Measurements from ENCODE around the gene LRRC17. TPM values are rescaled to one million over a fixed set of nuclear protein-coding genes. Genes with fewer than 3 reads are reported as not detected.

The LRRC17 gene
- polyA plus RNA-seq, 3 donors = 0.04 TPM; not detected in 2

DNA sequence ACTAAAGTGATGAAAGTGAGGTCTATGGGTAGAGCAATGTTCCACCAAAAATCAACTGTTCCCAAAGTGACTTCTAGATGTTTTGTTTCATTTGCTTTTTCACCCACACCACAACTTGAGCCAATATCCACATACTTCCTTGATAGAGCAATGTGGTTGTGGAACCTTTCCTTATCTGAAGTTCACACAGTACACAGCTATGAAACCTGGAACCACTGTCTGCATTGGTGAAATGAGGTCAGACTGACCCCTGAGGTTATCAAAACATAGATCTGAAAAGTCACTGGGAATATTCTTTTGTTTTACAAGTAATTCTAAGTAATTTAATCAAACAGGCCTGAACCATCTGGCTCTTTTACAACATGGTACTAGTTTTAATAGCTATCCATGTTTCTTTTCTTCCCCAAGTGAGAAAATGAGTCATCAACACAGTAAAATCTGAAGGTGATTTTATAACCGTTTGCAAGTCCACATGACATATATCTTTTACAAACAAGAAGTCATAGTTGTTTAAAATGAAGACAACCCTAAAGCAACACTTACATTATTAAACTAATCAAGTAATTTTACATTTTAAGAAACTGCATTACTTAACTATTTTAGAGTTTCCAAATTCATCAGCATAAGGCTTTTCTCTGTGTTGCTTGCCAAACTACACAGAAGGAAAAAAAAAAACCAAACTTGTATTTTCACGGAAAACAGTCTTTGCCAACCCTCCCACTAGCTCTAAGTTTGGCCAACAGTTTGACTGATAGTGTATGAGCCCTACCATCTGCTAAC lies 80.3 kb downstream of the LRRC17 start:
- no peaks in the 10 kb centered on the region for H3K36me3 Mint-ChIP-seq
- TF ChIP-seq, protein P1, sequence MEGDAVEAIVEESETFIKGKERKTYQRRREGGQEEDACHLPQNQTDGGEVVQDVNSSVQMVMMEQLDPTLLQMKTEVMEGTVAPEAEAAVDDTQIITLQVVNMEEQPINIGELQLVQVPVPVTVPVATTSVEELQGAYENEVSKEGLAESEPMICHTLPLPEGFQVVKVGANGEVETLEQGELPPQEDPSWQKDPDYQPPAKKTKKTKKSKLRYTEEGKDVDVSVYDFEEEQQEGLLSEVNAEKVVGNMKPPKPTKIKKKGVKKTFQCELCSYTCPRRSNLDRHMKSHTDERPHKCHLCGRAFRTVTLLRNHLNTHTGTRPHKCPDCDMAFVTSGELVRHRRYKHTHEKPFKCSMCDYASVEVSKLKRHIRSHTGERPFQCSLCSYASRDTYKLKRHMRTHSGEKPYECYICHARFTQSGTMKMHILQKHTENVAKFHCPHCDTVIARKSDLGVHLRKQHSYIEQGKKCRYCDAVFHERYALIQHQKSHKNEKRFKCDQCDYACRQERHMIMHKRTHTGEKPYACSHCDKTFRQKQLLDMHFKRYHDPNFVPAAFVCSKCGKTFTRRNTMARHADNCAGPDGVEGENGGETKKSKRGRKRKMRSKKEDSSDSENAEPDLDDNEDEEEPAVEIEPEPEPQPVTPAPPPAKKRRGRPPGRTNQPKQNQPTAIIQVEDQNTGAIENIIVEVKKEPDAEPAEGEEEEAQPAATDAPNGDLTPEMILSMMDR (IDR thresholded peaks at IDR 0.05) = no peak
- WGBS (ENCODE audit: insufficient coverage) = no CpG with 5 or more reads among the region's 2 CpGs
- no peak overlapping the region for H2AFZ ChIP-seq (ENCODE audit: insufficient read depth, low read depth, low read length, poor library complexity, severe bottlenecking)
- no peaks in the 10 kb centered on the region for H3K79me2 ChIP-seq (ENCODE audit: insufficient read depth, low read length)
- peaks cover 0 to 4% (median 0%) of the 10 kb centered on the region in 7 donors for H3K9me3 Mint-ChIP-seq
- H3K4me2 ChIP-seq (replicated peaks; ENCODE audit: extremely low read depth, low read length, poor library complexity, severe bottlenecking) = no peak overlapping the region
- H3K27me3 Mint-ChIP-seq (ENCODE audit: low read depth in 3 of 3) = no peaks in the 10 kb centered on the region
- H4K20me1 ChIP-seq (ENCODE audit: insufficient read depth, low read length) = no peaks in the 10 kb centered on the region
- H3K9ac ChIP-seq (ENCODE audit: insufficient read depth, low read length, poor library complexity, severe bottlenecking) = no peak overlapping the region
- H3K36me3 ChIP-seq (replicated peaks in 1 of 2; ENCODE audit: control insufficient read depth in 1 of 2, insufficient read depth in 2 of 2, low read length in 2 of 2) = no peaks in the 10 kb centered on the region
- peaks cover 10% of the 10 kb centered on the region for H3K4me1 Mint-ChIP-seq
- intact Hi-C loops (cut with micrococcal nuclease) = no loop called here
- no peak overlapping the region for H3K4me3 Mint-ChIP-seq
- no peak overlapping the region for H3K27ac Mint-ChIP-seq
- no peak overlapping the region for H3K27ac ChIP-seq (ENCODE audit: low read depth in 1 of 2, low read length in 2 of 2)
- no peak overlapping the region for H3K4me3 ChIP-seq (replicated peaks in 1 of 3; ENCODE audit: low read depth in 2 of 3, low read length in 3 of 3)
- no peaks in the 10 kb centered on the region for H3K27me3 ChIP-seq (ENCODE audit: control insufficient read depth in 2 of 2, insufficient read depth in 2 of 2, low read length in 2 of 2)
- peaks cover 51 to 54% of the 10 kb centered on the region in 2 donors for H3K4me1 ChIP-seq (ENCODE audit: control insufficient read depth in 1 of 2, insufficient read depth in 2 of 2, low read length in 2 of 2)
- H3K9me3 ChIP-seq (replicated peaks in 1 of 2; ENCODE audit: control insufficient read depth in 1 of 2, insufficient read depth in 1 of 2, low read length in 2 of 2) = no peaks in the 10 kb centered on the region
- DNase-seq = no peak

GRCh38 chr7:102993718-102994029 lies 80.9 kb downstream of the LRRC17 start:
- Histone ChIP-seq H3K79me2 (ENCODE audit: insufficient read depth, low read length) (no peaks in the 10 kb centered on the region), H3K27ac (ENCODE audit: low read depth in 1 of 2, low read length in 2 of 2) (no peak overlapping the region), H4K20me1 (ENCODE audit: insufficient read depth, low read length) (no peaks in the 10 kb centered on the region), H3K27me3 (ENCODE audit: control insufficient read depth in 2 of 2, insufficient read depth in 2 of 2, low read length in 2 of 2) (no peaks in the 10 kb centered on the region), H3K4me3 (replicated peaks in 1 of 3; ENCODE audit: low read depth in 2 of 3, low read length in 3 of 3) (no peak overlapping the region), H3K9me3 (replicated peaks in 1 of 2; ENCODE audit: control insufficient read depth in 1 of 2, insufficient read depth in 1 of 2, low read length in 2 of 2) (no peaks in the 10 kb centered on the region), H3K36me3 (replicated peaks in 1 of 2; ENCODE audit: control insufficient read depth in 1 of 2, insufficient read depth in 2 of 2, low read length in 2 of 2) (no peaks in the 10 kb centered on the region), H3K4me2 (replicated peaks; ENCODE audit: extremely low read depth, low read length, poor library complexity, severe bottlenecking) (no peak overlapping the region), H3K4me1 (ENCODE audit: control insufficient read depth in 1 of 2, insufficient read depth in 2 of 2, low read length in 2 of 2) (peaks cover 47 to 50% of the 10 kb centered on the region in 2 donors), H2AFZ (ENCODE audit: insufficient read depth, low read depth, low read length, poor library complexity, severe bottlenecking) (no peak overlapping the region), H3K9ac (ENCODE audit: insufficient read depth, low read length, poor library complexity, severe bottlenecking) (no peak overlapping the region)
- H3K36me3 Mint-ChIP-seq = no peaks in the 10 kb centered on the region
- no peaks in the 10 kb centered on the region for H3K27me3 Mint-ChIP-seq (ENCODE audit: low read depth in 3 of 3)
- intact Hi-C loops (cut with micrococcal nuclease) = no loop called here
- no peak for DNase-seq
- peaks cover 0 to 4% (median 0%) of the 10 kb centered on the region in 7 donors for H3K9me3 Mint-ChIP-seq
- peaks cover 10% of the 10 kb centered on the region for H3K4me1 Mint-ChIP-seq
- no CpG with 5 or more reads among the region's 1 CpG for WGBS (ENCODE audit: insufficient coverage)
- H3K4me3 Mint-ChIP-seq = no peak overlapping the region
- H3K27ac Mint-ChIP-seq = no peak overlapping the region
- TF ChIP-seq, protein P1 (IDR thresholded peaks at IDR 0.05) = no peak

Measured in CD14-positive monocyte (primary cell).